GM21717 (cell line): ENCODE data around the gene TMEM182.

Experiments used
- ATAC-seq: cut with Tn5 transposase; IDR thresholded peaks from one replicate; pipeline ENCODE4 v1.9.1; 2021; ENCODE audit warnings: mild to moderate bottlenecking, moderate library complexity; ENCODE audit not compliant: unreplicated experiment

The TMEM182 gene

GRCh38 chr2:102798181-102798580 is 36.4 kb downstream of the TMEM182 start:
- ATAC-seq = no peak

- no peak for ATAC-seq
These were observed 39.4 kb downstream of the TMEM182 start for GRCh38 chr2:102801098-102801718.

DNA sequence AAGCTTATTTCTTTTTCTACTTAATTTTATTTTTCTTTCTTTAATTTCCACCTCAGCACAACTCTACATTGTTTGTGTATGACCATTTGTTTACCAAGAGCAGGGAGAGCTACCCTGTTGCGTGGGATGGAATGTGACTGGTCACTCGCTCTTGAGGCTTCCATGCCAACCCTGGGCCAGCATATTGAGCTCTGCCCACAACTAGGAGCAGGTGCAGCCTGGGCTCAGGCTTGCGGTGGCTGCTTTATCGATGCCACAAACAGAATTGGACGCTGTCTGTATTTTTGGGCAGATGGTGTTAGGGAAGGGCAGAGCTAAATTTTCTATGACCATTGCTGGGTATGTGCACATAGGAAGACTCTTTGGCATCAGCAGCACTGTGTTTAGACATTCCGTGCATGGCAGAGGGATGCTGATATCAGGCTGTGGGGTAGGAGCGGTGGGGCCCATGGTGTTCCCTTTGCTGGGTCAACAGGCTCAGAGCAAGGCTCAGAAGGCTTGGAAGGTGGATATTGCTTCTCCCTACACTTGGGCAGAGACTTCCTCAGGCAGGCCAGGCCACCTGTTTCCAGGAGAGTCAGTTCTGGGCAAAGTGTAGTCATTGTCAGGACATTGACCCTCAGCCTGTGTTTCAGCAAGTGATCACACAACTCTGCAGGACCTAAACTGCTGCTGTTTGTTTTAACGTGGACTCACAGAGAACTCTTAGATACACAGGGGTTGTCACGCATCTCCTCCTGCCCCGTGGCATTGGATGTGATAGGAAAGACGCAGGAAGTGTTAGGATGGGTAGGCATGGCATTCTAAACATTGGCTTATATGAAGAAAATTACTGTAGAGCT is 40.2 kb downstream of the TMEM182 start:
- ATAC-seq = no peak

- no peak for ATAC-seq
These were observed 41.4 kb downstream of the TMEM182 start for GRCh38 chr2:102803041-102803896.

DNA sequence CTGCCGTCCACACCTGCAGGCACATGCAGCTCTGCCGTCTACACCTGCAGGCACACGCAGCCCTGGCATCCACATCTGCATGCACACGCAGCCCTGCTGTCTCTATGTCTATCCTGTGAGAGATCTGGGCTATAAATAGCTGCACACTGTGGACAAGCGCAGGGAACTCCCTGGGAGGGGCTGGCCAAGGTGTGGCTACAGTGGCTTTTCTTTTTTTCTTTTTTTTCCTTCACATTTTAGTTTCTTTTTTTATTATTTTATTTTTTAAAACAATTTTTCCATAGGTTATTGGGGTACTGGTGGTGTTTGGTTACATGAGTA is 42.0 kb downstream of the TMEM182 start:
- no peak for ATAC-seq

GRCh38 chr2:102806250-102806837 is 44.5 kb downstream of the TMEM182 start:
- ATAC-seq = peak; percentile 75

DNA sequence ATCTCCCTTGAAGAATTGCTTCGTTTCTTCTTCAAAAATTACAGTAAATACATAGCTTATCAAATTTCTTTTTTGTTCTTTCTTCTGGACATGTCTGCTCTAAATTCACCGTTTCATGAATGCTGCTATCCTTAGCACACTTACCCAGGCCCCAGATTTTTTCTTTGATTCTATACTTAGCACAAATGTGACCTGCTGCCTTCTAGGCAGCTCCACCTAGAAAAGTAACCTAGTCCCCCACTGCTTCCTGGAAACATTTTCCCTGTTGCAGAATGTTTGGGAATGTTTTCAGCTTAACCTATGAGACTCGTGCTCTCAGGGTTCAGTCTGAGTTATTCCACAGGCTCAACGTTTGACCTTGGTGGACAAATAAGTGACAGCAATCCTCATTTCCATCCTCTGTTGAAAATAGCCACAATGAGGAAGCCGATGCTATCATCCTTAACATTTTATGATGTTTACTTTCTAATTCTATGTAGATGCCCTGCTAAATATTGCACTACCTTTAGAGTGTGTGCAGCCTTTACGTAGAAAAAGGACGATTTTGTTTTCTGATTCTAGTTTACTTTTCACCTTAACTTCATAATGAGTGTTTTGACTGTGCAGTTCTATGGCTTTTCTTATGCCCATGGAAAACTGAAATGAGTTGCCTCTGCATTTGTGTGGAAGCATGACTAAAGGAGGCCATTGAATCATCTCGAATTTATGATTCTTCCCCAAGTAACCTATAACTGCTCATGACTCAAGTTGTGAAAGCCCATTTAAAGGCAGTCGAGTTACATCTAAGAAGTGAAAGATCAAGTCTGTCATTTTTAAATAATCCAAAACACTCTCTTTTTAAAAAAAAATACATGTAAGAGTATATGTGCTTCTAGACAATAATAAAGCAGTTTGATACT is 47.7 kb downstream of the TMEM182 start:
- no peak for ATAC-seq

- no peak for ATAC-seq
These were observed 53.5 kb downstream of the TMEM182 start for GRCh38 chr2:102815285-102815684.

- no peak for ATAC-seq
These were observed 65.1 kb downstream of the TMEM182 start for GRCh38 chr2:102826904-102827303.

DNA sequence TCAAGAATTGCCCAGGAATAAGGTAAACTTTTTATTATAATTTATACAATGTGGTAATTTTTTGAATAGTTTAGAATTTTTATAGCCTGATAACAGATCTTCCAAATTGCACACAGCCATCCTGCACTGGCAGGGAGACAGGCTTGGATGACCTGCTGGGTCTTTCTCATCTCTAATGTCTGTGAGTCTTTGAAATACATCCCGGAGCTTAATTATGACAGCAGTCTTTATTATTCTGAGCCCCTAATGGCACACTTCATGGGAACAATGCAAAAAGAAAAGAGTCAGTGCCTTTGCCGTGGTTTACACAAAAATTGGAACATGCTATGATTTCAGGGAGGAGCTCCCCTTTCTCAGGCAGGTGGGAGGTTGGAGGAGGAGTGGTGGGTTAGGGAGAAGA is 71.0 kb downstream of the TMEM182 start:
- ATAC-seq = no peak

- ATAC-seq = no peak
These were observed 72.9 kb downstream of the TMEM182 start for GRCh38 chr2:102834523-102835273.

GRCh38 chr2:102837626-102838198 is 75.9 kb downstream of the TMEM182 start:
- no peak for ATAC-seq

GRCh38 chr2:102839668-102840388 is 78.0 kb downstream of the TMEM182 start:
- no peak for ATAC-seq

DNA sequence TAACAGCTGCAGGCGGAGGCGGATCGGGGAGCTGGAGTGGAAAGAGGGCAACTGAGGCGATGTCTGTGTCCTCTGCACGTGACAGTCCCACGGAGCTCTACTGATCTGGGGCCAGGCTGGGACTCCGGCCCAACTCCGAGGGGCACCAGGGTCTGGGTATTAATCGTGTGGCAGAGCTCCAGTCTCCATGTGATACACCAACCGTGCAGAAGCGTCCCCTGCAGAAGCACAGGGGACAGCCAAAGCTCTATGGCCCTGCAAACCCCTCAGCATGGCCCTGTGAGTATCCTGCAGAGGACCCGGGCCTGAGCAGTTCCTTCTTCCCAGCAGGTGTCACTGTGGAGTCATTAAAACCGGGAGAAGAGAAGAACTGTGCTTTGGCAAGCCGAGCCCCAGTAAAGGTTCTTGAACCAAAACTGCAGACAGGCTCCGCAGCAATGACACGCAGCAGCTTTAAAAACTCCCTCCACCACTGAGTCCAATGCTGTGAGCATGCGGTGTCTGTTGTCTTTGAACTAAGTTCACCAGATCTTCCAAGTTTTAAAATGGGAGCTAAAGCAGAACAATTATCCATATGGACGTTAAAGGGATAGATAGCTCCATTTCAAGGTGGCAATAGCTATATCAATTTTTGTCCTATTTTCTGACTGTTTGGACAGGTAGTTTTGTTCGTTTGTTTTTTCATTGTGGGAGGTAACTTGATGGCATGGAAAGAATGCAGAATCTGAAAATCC is 79.4 kb downstream of the TMEM182 start:
- ATAC-seq = peak; percentile 79

DNA sequence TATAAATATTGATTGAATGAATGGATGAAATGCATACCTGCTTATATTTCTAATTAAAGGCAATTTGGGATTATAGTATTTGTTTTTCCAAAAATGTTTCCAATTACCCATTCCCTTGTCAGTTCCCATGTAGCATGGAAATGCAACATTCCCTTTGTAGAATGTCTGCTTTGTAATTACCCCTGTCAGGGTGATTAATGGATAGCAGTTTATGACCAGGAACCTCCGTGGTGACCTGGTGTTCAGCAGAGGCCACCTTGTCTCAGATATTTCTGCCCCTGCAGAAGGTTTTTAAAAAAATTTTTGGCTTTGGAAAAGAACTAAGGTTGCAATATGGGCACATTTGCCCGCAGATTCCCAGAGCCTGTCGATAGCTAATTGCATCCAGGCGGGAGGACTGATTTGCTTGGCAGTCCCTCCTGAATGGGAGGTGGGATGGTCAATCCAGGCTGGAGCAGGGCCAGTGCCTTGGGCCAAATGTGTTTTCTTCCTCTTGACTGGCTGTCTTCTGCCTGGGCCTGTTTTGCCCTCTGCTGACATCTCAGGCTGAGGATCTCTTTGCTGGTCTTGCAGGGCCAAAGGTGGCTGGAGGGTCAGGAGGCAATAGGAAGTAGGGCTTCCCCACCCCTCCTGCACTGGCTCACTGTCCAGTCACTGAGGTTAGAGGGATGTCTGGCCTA is 82.1 kb downstream of the TMEM182 start:
- ATAC-seq = no peak

- ATAC-seq = no peak
These were observed 83.1 kb downstream of the TMEM182 start for GRCh38 chr2:102844911-102845310.

DNA sequence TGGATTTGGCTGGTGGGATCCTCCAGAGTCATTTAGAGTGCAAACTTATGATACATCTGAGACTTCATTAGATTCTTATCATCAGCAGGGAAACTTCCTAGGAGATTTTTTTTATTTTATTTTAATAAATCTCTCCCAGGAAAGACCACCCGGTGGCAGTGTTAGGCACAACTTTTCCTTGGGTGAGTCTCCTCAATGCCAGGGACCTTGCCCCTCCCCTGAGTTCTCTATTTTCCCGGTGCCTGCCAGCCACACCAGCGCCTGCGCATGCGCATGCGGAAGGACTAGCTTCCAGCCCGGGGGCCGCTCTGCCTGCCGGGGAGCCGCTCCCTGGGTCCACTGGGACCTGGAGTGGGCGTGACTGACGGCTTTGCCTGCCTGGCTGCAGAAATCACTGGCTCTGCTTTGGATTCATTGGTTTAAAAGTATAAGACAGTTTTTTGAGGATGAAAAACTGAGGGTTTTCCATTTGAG is 86.6 kb downstream of the TMEM182 start:
- no peak for ATAC-seq
